ENCODE data around the gene DCST2.

GRCh38 chr1:155006601-155007101 lies 26.9 kb downstream of the DCST2 start:
- TF ChIP-seq CTCF (IDR thresholded peaks at IDR 0.05; ENCODE audit: control extremely low read depth in 1 of 3, insufficient read depth in 1 of 3, low read depth in 1 of 3, low read length in 3 of 3) = no peak
- TF ChIP-seq YY1 (IDR thresholded peaks at IDR 0.05; ENCODE audit: low read depth, low read length) = no peak
- TF ChIP-seq RNF2 (IDR thresholded peaks at IDR 0.05; ENCODE audit: borderline replicate concordance, low read depth, low read length, missing control alignments, poor library complexity, severe bottlenecking) = no peak
- TF ChIP-seq JUN (IDR thresholded peaks at IDR 0.05; ENCODE audit: low read depth, low read length) = no peak
- TF ChIP-seq ATF2 (IDR thresholded peaks at IDR 0.05; ENCODE audit: low read length) = no peak
- TF ChIP-seq, protein P1, sequence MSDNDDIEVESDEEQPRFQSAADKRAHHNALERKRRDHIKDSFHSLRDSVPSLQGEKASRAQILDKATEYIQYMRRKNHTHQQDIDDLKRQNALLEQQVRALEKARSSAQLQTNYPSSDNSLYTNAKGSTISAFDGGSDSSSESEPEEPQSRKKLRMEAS (IDR thresholded peaks at IDR 0.05) = no peak

Data from H1 (cell line).